Colonic mucosa (tissue), 4 donors: Measurements from ENCODE around the gene TMEM222. TPM values are rescaled to one million over a fixed set of nuclear protein-coding genes. Genes with fewer than 3 reads are reported as not detected.

Experiments
- DNase-seq: peaks from one replicate; pipeline ENCODE4 v3.0.0-alpha.2; 2020
- H3K27ac ChIP-seq: fragments of 200-600 bp; one replicate; pipeline ENCODE4 v1.8.0; 2021
- H3K27me3 ChIP-seq: fragments of 200-600 bp; one replicate; pipeline ENCODE4 v1.8.0; 2021
- H3K36me3 ChIP-seq: fragments of 200-600 bp; one replicate; pipeline ENCODE4 v1.8.0; 2021
- H3K4me1 ChIP-seq: fragments of 200-600 bp; one replicate; pipeline ENCODE4 v1.8.0; 2021; ENCODE audit warnings: mild to moderate bottlenecking
- H3K4me3 ChIP-seq: fragments of 200-600 bp; one replicate; pipeline ENCODE4 v1.8.0; 2021
- H3K9ac ChIP-seq, 2 donors: one replicate each; pipeline ENCODE4 v1.7.0; 2013; ENCODE audit warnings: control low read depth in 2 of 2, low read depth in 2 of 2, low read length in 2 of 2
- H3K9me3 ChIP-seq: fragments of 200-600 bp; one replicate; pipeline ENCODE4 v1.8.0; 2021
- intact Hi-C: fragments of 100-400 bp; cut with DNase I; formaldehyde crosslinking; loops from one replicate; pipeline ENCODE4 v1.14.1; 2022
- total RNA-seq, 2 donors: library from RNA; stranded (reverse); fragmentation: NEBNext Ultra II Directional in 1 of 2; extraction: Animal tissue kit (Norgen Biotek cat#: 25700) in 1 of 2; gene quantifications; one replicate each; pipeline ENCODE4 v1.2.1, GENCODE V29; 2021
- TF ChIP-seq, protein P1 (sequence below): fragments of 200-600 bp; IDR thresholded peaks from one replicate; pipeline ENCODE4 v1.8.0; 2022; ENCODE audit warnings: antibody characterized with exemption, mild to moderate bottlenecking
- donor health status: healthy.
- donor health status: DM: no; HTN: no; CAD: no.
- donor health status: DM: no; HTN: no; CAD: no.

Gene TMEM222
- total RNA-seq, 2 donors from 2014 or later = 28.6 to 35.4 TPM

DNA sequence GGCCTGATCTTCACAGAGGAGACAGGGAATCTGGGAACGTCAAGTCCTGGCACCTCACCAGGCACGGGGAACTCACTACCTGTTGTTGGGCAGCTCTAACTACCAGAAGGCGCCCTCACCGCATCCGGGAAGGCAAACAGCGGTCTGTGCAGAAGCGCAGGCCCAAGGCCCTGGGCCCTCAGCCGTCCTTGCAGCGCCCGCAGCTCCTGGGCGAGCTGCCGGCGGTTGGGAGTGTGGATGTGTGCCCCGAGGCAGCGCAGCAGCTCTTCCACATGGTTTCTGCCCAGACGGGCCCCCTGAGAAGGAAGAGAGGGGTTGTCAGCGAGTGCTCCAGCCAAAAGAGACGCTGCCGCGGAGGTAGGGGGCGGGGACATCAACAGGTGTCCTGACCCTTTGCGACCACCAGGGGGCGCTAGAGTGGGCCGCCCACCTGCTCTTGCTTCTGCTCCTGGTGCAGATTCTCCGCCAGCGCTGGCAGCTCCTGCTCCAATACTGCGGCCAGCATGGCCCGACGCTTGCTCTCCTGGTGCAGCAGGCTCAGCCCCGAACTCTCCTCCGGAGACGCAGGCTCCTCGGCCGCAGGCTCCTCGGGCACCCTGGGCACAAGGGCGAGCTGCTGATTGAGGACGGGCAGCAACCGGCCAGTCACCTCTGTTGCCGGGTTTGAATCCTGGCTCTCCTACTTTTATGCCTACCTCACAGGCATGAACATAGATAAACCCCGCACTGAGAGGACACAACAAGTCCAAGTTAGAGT lies 35.5 kb downstream of the TMEM222 start:
- Histone ChIP-seq H3K27me3 (no peaks in the 10 kb centered on the region), H3K4me3 (peak overlapping the region; percentile 14), H3K4me1 (peaks cover 13% of the 10 kb centered on the region), H3K27ac (peak overlapping the region; percentile 26), H3K9me3 (no peaks in the 10 kb centered on the region), H3K9ac (peak overlapping the region; percentile 48 to 68), H3K36me3 (no peaks in the 10 kb centered on the region)
- DNase-seq = peak; percentile 74
- intact Hi-C loops = no loop called here
- TF ChIP-seq, protein P1, sequence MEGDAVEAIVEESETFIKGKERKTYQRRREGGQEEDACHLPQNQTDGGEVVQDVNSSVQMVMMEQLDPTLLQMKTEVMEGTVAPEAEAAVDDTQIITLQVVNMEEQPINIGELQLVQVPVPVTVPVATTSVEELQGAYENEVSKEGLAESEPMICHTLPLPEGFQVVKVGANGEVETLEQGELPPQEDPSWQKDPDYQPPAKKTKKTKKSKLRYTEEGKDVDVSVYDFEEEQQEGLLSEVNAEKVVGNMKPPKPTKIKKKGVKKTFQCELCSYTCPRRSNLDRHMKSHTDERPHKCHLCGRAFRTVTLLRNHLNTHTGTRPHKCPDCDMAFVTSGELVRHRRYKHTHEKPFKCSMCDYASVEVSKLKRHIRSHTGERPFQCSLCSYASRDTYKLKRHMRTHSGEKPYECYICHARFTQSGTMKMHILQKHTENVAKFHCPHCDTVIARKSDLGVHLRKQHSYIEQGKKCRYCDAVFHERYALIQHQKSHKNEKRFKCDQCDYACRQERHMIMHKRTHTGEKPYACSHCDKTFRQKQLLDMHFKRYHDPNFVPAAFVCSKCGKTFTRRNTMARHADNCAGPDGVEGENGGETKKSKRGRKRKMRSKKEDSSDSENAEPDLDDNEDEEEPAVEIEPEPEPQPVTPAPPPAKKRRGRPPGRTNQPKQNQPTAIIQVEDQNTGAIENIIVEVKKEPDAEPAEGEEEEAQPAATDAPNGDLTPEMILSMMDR = peak; percentile 98

DNA sequence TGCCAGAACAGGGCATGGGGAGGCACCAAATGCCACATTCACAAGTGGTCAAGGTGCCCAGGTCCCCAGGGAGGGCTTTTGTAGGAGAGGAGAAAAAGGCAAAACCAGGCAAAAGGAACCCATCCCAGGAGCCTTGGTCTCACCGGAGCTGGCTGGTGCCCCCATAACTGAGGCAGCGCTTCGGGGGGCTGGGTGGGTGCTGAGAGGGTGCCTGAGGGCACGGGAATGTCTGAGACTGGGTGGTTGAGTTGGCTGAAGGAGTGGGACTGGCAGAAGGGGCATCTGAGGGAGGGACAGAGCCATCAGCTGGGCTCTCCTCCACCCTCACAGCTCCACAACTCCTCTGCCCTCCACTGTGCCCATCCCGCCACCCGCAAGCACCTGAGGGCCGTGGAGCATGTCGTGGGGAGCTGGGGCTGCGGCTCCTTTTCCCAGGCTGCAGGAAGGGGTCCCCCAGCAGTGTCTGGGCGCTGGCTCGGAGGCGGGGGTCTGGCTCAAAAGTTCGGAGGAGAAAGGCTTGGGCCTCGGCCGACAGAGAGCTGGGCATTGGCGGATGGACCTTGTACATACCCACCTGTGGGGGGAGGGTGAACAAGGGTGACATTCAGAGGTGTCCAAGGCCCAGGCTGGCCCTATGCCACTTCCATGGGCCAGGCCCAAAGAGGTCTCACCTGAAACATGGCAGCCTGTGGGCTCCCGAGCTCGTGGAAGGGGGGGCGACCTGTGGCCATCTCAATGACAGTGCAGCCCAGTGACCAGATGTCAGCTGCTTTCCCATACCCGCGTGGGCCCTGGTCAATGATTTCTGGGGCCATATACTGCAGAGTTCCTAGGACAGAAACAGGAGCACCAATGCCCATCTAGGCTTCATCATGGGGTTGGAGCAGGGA lies 36.3 kb downstream of the TMEM222 start:
- peak overlapping the region in 1 of 2 donors; percentile 68 for H3K9ac ChIP-seq

DNA sequence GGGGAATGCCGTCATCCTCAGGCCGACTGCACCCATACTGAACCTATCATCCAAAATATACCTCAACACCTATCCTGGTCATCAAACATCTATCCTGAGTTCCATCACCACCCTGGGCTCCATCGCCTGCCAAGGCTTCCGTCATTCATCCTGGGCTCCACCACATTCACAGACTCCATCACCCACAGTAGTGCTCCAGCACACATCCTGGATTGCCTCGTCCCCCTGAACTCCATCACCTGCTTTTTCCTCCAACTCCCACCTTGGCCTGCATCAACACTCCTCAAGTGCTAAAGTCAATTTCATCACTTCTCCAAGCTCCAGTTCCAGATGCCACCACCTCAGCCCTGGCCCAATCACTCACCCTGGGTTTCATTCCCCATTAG lies 37.0 kb downstream of the TMEM222 start:
- no peak for DNase-seq
- intact Hi-C loops = no loop called here
- Histone ChIP-seq H3K27me3 (no peaks in the 10 kb centered on the region), H3K36me3 (no peaks in the 10 kb centered on the region), H3K4me3 (no peak overlapping the region), H3K4me1 (peaks cover 13% of the 10 kb centered on the region), H3K9ac (no peak overlapping the region), H3K27ac (no peak overlapping the region), H3K9me3 (no peaks in the 10 kb centered on the region)
- TF ChIP-seq, protein P1 = no peak

More for the DNA sequence above, 36.3 kb downstream of the TMEM222 start:
- Histone ChIP-seq H3K27me3 (no peaks in the 10 kb centered on the region), H3K4me3 (no peak overlapping the region), H3K4me1 (peaks cover 13% of the 10 kb centered on the region), H3K36me3 (no peaks in the 10 kb centered on the region), H3K27ac (no peak overlapping the region), H3K9me3 (no peaks in the 10 kb centered on the region)
- TF ChIP-seq, protein P1 = no peak
- no peak for DNase-seq
- intact Hi-C loops = no loop called here

DNA sequence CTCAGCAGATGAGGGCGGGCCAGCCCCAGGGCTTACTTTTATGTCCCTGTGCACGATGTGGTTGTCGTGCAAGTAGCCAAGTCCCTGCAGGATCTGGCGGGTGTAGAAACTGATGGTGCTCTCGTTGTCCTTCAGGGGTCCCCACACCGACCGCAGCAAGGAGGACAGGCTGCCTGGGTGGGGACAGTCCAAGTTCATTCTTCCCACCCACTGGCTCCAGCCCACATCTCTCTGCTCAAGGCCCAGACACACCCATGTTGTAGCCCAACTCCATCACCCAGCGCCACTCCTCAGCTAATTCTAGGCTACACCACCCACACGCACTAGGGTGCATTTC lies 37.8 kb downstream of the TMEM222 start:
- DNase-seq = no peak
- H3K27me3 ChIP-seq = no peaks in the 10 kb centered on the region
- peak overlapping the region in 1 of 2 donors; percentile 31 for H3K9ac ChIP-seq
- no peaks in the 10 kb centered on the region for H3K9me3 ChIP-seq
- H3K27ac ChIP-seq = no peak overlapping the region
- peaks cover 13% of the 10 kb centered on the region for H3K4me1 ChIP-seq
- no peak overlapping the region for H3K4me3 ChIP-seq
- TF ChIP-seq, protein P1 = no peak
- intact Hi-C loops = no loop called here
- no peaks in the 10 kb centered on the region for H3K36me3 ChIP-seq

DNA sequence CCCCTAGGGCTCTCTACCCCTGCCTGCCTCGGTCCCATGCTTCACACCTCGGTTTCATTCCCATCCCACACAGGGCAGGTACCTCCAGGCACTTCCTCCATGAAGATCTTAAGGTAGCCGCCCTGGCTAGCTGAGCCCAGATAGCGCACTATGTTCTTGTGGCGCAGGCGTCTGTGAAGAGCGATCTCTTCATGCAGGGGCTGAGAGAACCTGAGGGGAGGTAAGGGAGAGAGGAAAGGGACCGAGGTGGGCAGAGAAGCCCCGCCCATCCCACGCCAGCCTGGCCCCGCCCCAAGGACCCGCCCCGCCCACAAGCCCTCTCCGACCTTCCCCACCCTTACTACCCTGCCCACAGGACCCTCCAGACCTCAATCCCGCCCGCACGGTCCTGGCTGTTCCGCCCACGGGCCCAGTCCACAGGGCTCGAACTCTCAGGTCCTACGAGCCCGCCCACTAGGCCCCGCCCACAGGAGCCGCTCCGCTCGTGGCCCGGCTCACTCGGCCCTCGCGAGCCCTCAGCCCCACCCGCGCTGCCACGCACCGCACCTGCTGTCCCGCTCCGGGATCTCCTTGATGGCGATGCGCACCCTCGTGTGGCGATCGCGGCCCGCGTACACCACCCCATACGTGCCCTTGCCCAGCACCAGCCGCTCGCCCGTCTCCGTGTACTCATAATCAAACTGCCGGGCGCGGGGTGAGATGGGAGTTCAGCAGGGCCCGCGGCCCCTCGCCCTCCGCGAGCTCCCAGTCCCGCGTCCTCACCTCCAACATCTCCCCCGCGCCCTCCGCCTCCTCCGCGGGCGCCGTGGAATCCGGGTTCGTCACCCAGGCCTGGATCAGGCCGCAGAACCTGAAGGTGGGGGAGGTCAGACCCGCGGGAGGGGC lies 38.4 kb downstream of the TMEM222 start:
- no peak overlapping the region for H3K27ac ChIP-seq
- H3K36me3 ChIP-seq = no peaks in the 10 kb centered on the region
- no peaks in the 10 kb centered on the region for H3K27me3 ChIP-seq
- intact Hi-C loops = no loop called here
- no peaks in the 10 kb centered on the region for H3K9me3 ChIP-seq
- H3K9ac ChIP-seq = peak overlapping the region; percentile 16 to 31
- H3K4me3 ChIP-seq = peak overlapping the region; percentile 14
- peak; percentile 44 for DNase-seq
- TF ChIP-seq, protein P1 = no peak
- H3K4me1 ChIP-seq = peaks cover 13% of the 10 kb centered on the region
